Liver (tissue), 9 donors: ENCODE results near the gene UBE2D1. TPM values are rescaled to one million over a fixed set of nuclear protein-coding genes. Genes with fewer than 3 reads are reported as not detected.

Experiments
- DNase-seq: peaks from one replicate; pipeline ENCODE4 v3.0.0-alpha.2; 2017; ENCODE audit warnings: low spot score
- H3K27ac ChIP-seq, 2 donors: one replicate each; pipeline ENCODE4 v1.7.0; 2013; ENCODE audit warnings: inconsistent platforms in 2 of 2, low read length in 2 of 2, control low read depth in 1 of 2, low read depth in 1 of 2, mild to moderate bottlenecking in 1 of 2
- H3K27me3 ChIP-seq, 4 donors: one replicate each; pipeline versions ENCODE4 v1.6.1 to v1.7.0; 2013; ENCODE audit warnings: low read length in 3 of 4, inconsistent platforms in 1 of 4, mild to moderate bottlenecking in 1 of 4, moderate library complexity in 1 of 4; ENCODE audit not compliant: control insufficient read depth in 4 of 4, insufficient read depth in 4 of 4
- H3K36me3 ChIP-seq, 4 donors: one replicate each; pipeline versions ENCODE4 v1.6.1 to v1.7.0; 2013; ENCODE audit warnings: low read length in 3 of 4, mild to moderate bottlenecking in 3 of 4, low read depth in 1 of 4, moderate library complexity in 1 of 4; ENCODE audit not compliant: control insufficient read depth in 4 of 4, insufficient read depth in 3 of 4
- H3K4me1 ChIP-seq, 4 donors: one replicate each; pipeline versions ENCODE4 v1.6.1 to v1.7.0; 2013; ENCODE audit warnings: low read length in 3 of 4, mild to moderate bottlenecking in 3 of 4, moderate library complexity in 1 of 4; ENCODE audit not compliant: control insufficient read depth in 4 of 4, insufficient read depth in 4 of 4
- H3K4me3 ChIP-seq, 3 donors: one replicate each; pipeline versions ENCODE4 v1.6.1 to v1.7.0; 2013; ENCODE audit warnings: low read length in 3 of 3, control low read depth in 1 of 3, low read depth in 1 of 3, mild to moderate bottlenecking in 1 of 3
- H3K9ac ChIP-seq, 2 donors: one replicate each; pipeline ENCODE4 v1.7.0; 2013; ENCODE audit warnings: low read length in 2 of 2, mild to moderate bottlenecking in 2 of 2, moderate library complexity in 2 of 2, control low read depth in 1 of 2, low read depth in 1 of 2
- H3K9me3 ChIP-seq, 4 donors: one replicate each; pipeline versions ENCODE4 v1.6.1 to v1.7.0; 2013; ENCODE audit warnings: low read length in 3 of 4; ENCODE audit not compliant: control insufficient read depth in 4 of 4
- ATF3 ChIP-seq: IDR thresholded peaks from 2 replicates; pipeline ENCODE4 v1.6.1; 2016; ENCODE audit warnings: antibody characterized with exemption
- CTCF ChIP-seq: fragments of 150-350 bp; IDR thresholded peaks from 2 replicates; pipeline ENCODE4 v1.5.1; 2017; ENCODE audit warnings: improper control_type of control experiment, low read depth, low read length; ENCODE audit not compliant: missing input control
- EGR1 ChIP-seq, 2 donors: IDR thresholded peaks; 2 replicates each; pipeline ENCODE4 v1.6.1; 2016 to 2018; ENCODE audit warnings: antibody characterized with exemption in 2 of 2, low read depth in 2 of 2
- FOXA1 ChIP-seq: IDR thresholded peaks from 2 replicates; pipeline ENCODE4 v1.6.1; 2016; ENCODE audit warnings: antibody characterized with exemption
- FOXA2 ChIP-seq: IDR thresholded peaks from 2 replicates; pipeline ENCODE4 v1.6.1; 2016; ENCODE audit warnings: antibody characterized with exemption
- GABPA ChIP-seq, 2 donors: IDR thresholded peaks in 1 of 2; conservative IDR thresholded peaks in 1 of 2; 2 replicates each; pipeline ENCODE4 v1.6.1; 2016; ENCODE audit warnings: antibody characterized with exemption in 2 of 2, mild to moderate bottlenecking in 1 of 2, moderate library complexity in 1 of 2
- HNF4A ChIP-seq, 2 donors: conservative IDR thresholded peaks; 2 replicates each; pipeline ENCODE4 v1.6.1; 2016; ENCODE audit warnings: antibody characterized with exemption in 2 of 2, mild to moderate bottlenecking in 2 of 2
- HNF4G ChIP-seq: IDR thresholded peaks from 2 replicates; pipeline ENCODE4 v1.6.1; 2016; ENCODE audit warnings: antibody characterized with exemption
- MAX ChIP-seq: IDR thresholded peaks from 2 replicates; pipeline ENCODE4 v1.6.1; 2016; ENCODE audit warnings: antibody characterized with exemption
- NR2F2 ChIP-seq: IDR thresholded peaks from 2 replicates; pipeline ENCODE4 v1.6.1; 2016; ENCODE audit warnings: antibody characterized with exemption
- RAD21 ChIP-seq, 2 donors: IDR thresholded peaks; 2 replicates each; pipeline ENCODE4 v1.6.1; 2016; ENCODE audit warnings: antibody characterized with exemption in 2 of 2, mild to moderate bottlenecking in 2 of 2
- REST ChIP-seq: IDR thresholded peaks from 2 replicates; pipeline ENCODE4 v1.6.1; 2016; ENCODE audit warnings: antibody characterized with exemption, mild to moderate bottlenecking
- RXRA ChIP-seq, 2 donors: IDR thresholded peaks; 2 replicates each; pipeline ENCODE4 v1.6.1; 2017 to 2018; ENCODE audit warnings: antibody characterized with exemption in 2 of 2, mild to moderate bottlenecking in 1 of 2
- SP1 ChIP-seq: IDR thresholded peaks from 2 replicates; pipeline ENCODE4 v1.6.1; 2018; ENCODE audit warnings: antibody characterized with exemption, mild to moderate bottlenecking
- TAF1 ChIP-seq: conservative IDR thresholded peaks from 2 replicates; pipeline ENCODE4 v1.6.1; 2016; ENCODE audit warnings: antibody characterized with exemption, mild to moderate bottlenecking
- YY1 ChIP-seq: IDR thresholded peaks from 2 replicates; pipeline ENCODE4 v1.6.1; 2016; ENCODE audit warnings: antibody characterized with exemption, mild to moderate bottlenecking
- ZBTB33 ChIP-seq: IDR thresholded peaks from 2 replicates; pipeline ENCODE4 v1.6.1; 2016; ENCODE audit warnings: antibody characterized with exemption
- WGBS: extraction: QIAGEN DNeasy Blood & Tissue Kit; methylation state at CpG from one replicate; pipeline ENCODE4 v1.1.7; 2013; 5-methylcytosine and 5-hydroxymethylcytosine counted together
- polyA plus RNA-seq, 2 donors: library from polyadenylated mRNA; stranded (reverse) in 1 of 2; unstranded in 1 of 2; fragments of 200-250 nt in 1 of 2; fragments of >200 nt in 1 of 2; fragmentation: Nextera tagmentation in 1 of 2; extraction: Ambion mirVana in 1 of 2; gene quantifications; one replicate each; pipeline versions ENCODE4 v1.2.1 to v1.2.3, GENCODE V29; 2013 to 2015
- total RNA-seq, 2 donors: library from RNA; depleted of rRNA; stranded (reverse); fragments of >200 nt; gene quantifications; one replicate each; pipeline ENCODE4 v1.2.3, GENCODE V29; 2014
- donor health status: healthy.
- donor health status: healthy.
- donor health status: healthy.
- donor health status: healthy.
- donor health status: healthy.

The UBE2D1 gene
- total and polyA plus RNA-seq, 4 donors, result 3.5 to 6.8 (median 5.8) TPM

- no peak overlapping the region for H3K4me3 ChIP-seq
- peak overlapping the region; percentile 67 to 88 for H3K9ac ChIP-seq
- H3K4me1 ChIP-seq, result peaks cover 2 to 20% (median 13%) of the 10 kb centered on the region in 4 donors
- 63% methylated on average over 3 of the region's 3 CpGs for WGBS
- peaks cover 0 to 10% (median 8%) of the 10 kb centered on the region in 4 donors for H3K36me3 ChIP-seq
- no peaks in the 10 kb centered on the region for H3K27me3 ChIP-seq
- TF ChIP-seq FOXA1 (no peak), RAD21 (IDR thresholded peaks at IDR 0.05) (no peak), YY1 (no peak), FOXA2 (no peak), SP1 (no peak), TAF1 (no peak), MAX (no peak), HNF4G (no peak), CTCF (no peak), GABPA (IDR thresholded peaks at IDR 0.05 in 1 of 2, conservative IDR thresholded peaks at IDR 0.05 in 1 of 2) (no peak), NR2F2 (no peak), ATF3 (no peak), REST (no peak), RXRA (IDR thresholded peaks at IDR 0.05) (no peak), EGR1 (IDR thresholded peaks at IDR 0.05; ENCODE audit: low read depth in 2 of 2) (no peak), HNF4A (conservative IDR thresholded peaks at IDR 0.05) (no peak), ZBTB33 (no peak)
- peak overlapping the region; percentile 86 to 89 for H3K27ac ChIP-seq
- DNase-seq, result no peak
- no peaks in the 10 kb centered on the region for H3K9me3 ChIP-seq
Measured at GRCh38 chr10:58384095-58384494, 49.3 kb downstream of the UBE2D1 start.
